HAP-1 (cell line): ENCODE measurements around the gene TMEM132E.

ENCODE experiments used
- DNase-seq, 2 experiments: peaks; one replicate each; pipeline ENCODE4 v3.0.0-alpha.2; 2016 to 2020; ENCODE audit warnings: low spot score in 2 of 2
- H3K27me3 ChIP-seq: fragments of 250-450 bp; sonication (Bioruptor Pico); 2 replicates; pipeline ENCODE4 v1.5.1; 2020; ENCODE audit warnings: low read depth, mild to moderate bottlenecking, moderate library complexity
- H3K36me3 ChIP-seq: fragments of 250-450 bp; sonication (Bioruptor Pico); replicated peaks from 2 replicates; pipeline ENCODE4 v1.5.1; 2020; ENCODE audit warnings: mild to moderate bottlenecking
- H3K4me1 ChIP-seq: fragments of 250-450 bp; sonication (Bioruptor Pico); 2 replicates; pipeline ENCODE4 v1.5.1; 2020; ENCODE audit warnings: mild to moderate bottlenecking
- H3K4me3 ChIP-seq: fragments of 250-450 bp; sonication (Bioruptor Pico); 2 replicates; pipeline ENCODE4 v1.5.1; 2020; ENCODE audit warnings: mild to moderate bottlenecking, moderate library complexity
- H3K9me3 ChIP-seq: fragments of 250-450 bp; sonication (Bioruptor Pico); 2 replicates; pipeline ENCODE4 v1.5.1; 2020; ENCODE audit warnings: mild to moderate bottlenecking, moderate library complexity
- in situ Hi-C: fragments of 300-500 bp; cut with MboI; formaldehyde crosslinking; loops from 3 replicates; pipeline ENCODE4 v1.14.3; 2020; ENCODE audit warnings: low sequenced_read_pairs, inconsistent platforms, mixed read lengths

Gene TMEM132E

GRCh38 chr17:34673995-34674890 lies 94.9 kb downstream of the TMEM132E start:
- H3K9me3 ChIP-seq, result no peaks in the 10 kb centered on the region
- no peaks in the 10 kb centered on the region for H3K27me3 ChIP-seq
- H3K36me3 ChIP-seq, result no peaks in the 10 kb centered on the region
- H3K4me3 ChIP-seq, result no peak overlapping the region
- no peak for DNase-seq
- in situ Hi-C loops, result no loop called here
- no peaks in the 10 kb centered on the region for H3K4me1 ChIP-seq

GRCh38 chr17:34675143-34675542 lies 95.8 kb downstream of the TMEM132E start:
- H3K4me1 ChIP-seq, result no peaks in the 10 kb centered on the region
- in situ Hi-C loops, result no loop called here
- no peaks in the 10 kb centered on the region for H3K9me3 ChIP-seq
- no peak overlapping the region for H3K4me3 ChIP-seq
- DNase-seq, result no peak
- no peaks in the 10 kb centered on the region for H3K27me3 ChIP-seq
- H3K36me3 ChIP-seq, result no peaks in the 10 kb centered on the region

GRCh38 chr17:34675605-34676004 lies 96.2 kb downstream of the TMEM132E start:
- Histone ChIP-seq H3K9me3 (no peaks in the 10 kb centered on the region), H3K27me3 (no peaks in the 10 kb centered on the region), H3K4me1 (no peaks in the 10 kb centered on the region), H3K36me3 (no peaks in the 10 kb centered on the region), H3K4me3 (no peak overlapping the region)
- DNase-seq, result no peak
- in situ Hi-C loops, result no loop called here

- no peak for DNase-seq
- Histone ChIP-seq H3K27me3 (no peaks in the 10 kb centered on the region), H3K4me1 (no peaks in the 10 kb centered on the region), H3K4me3 (no peak overlapping the region), H3K36me3 (no peaks in the 10 kb centered on the region), H3K9me3 (no peaks in the 10 kb centered on the region)
- in situ Hi-C loops, result no loop called here
These were observed 100.8 kb downstream of the TMEM132E start for GRCh38 chr17:34680151-34680550.

- Histone ChIP-seq H3K27me3 (no peaks in the 10 kb centered on the region), H3K4me3 (no peak overlapping the region), H3K36me3 (no peaks in the 10 kb centered on the region), H3K9me3 (no peaks in the 10 kb centered on the region), H3K4me1 (no peaks in the 10 kb centered on the region)
- no peak for DNase-seq
- in situ Hi-C loops, result no loop called here
These were observed 102.9 kb downstream of the TMEM132E start for GRCh38 chr17:34682305-34682704.

- no peak overlapping the region for H3K4me3 ChIP-seq
- no peaks in the 10 kb centered on the region for H3K4me1 ChIP-seq
- H3K36me3 ChIP-seq, result no peaks in the 10 kb centered on the region
- DNase-seq, result no peak
- no peaks in the 10 kb centered on the region for H3K9me3 ChIP-seq
- in situ Hi-C loops, result no loop called here
- no peaks in the 10 kb centered on the region for H3K27me3 ChIP-seq
These were observed 104.0 kb downstream of the TMEM132E start for GRCh38 chr17:34683390-34683789.
